GM10248 (cell line): Measurements from ENCODE around the gene ATXN2L.
A peak's percentile ranks its signal among the peaks of the same experiment; 100 is the strongest.
"Not testable (repeated sequence)": the region's sequence is repeated elsewhere in the genome, so short reads cannot be mapped to it uniquely, and the experiment has no call there.

Experiments
- CTCF ChIA-PET: fragments of 300-600 bp; sonication (Branson Sonifier 250); formaldehyde crosslinking; extraction: SDS; loops from one replicate; lab custom pipeline; 2021; ENCODE audit warnings: antibody characterized with exemption; lab: Yijun Ruan, JAX
- POLR2A ChIA-PET: fragments of 350-650 bp; sonication (Branson Sonifier 250); formaldehyde crosslinking; extraction: SDS; loops from one replicate; lab custom pipeline; 2020; ENCODE audit warnings: antibody characterized with exemption; lab: Yijun Ruan, JAX
- DNase-seq: peaks from one replicate; pipeline ENCODE4 v3.0.0; 2012; ENCODE audit errors: extremely low spot score
- TF ChIP-seq, protein P1 (sequence below): IDR thresholded peaks from 2 replicates; pipeline ENCODE4 v1.5.1; 2012; ENCODE audit warnings: mild to moderate bottlenecking, low read depth; ENCODE audit errors: extremely low read depth, missing control alignments, control extremely low read depth

ATXN2L gene

DNA sequence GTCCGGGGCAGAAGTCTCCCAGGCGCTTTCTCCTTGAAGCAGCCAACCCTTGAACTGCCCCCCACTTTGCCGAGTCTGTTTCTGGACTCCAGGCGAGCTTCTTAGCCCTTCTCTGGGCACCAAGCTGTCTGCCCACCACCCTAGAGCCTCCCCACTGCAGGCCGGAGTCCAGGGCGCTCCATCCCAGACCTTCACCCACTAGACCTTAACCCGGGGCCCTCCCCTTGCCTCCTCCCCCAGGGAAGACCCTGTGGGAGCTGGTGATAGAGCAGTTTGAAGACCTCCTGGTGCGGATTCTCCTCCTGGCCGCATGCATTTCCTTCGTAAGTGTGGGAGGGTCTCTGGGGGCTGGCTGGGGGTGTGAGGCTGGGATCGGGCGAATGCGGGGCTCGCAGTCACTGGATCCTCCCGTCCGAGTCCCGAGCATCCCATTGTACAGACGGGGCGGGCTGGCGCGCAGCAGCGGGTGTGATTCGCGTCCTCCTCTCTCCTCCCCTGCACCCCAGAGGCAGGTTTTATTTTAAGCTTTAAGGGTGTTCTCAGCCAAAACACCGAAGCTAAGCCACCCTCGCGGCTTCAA is 56.6 kb downstream of the ATXN2L start:
- no peak for DNase-seq
- CTCF ChIA-PET: interaction anchor here (0.9 to 2.5 kb wide), 2 partner anchors 11 to 66 kb away, joined by 3 to 15 read pairs; no protein-coding TSS in a partner anchor

DNA sequence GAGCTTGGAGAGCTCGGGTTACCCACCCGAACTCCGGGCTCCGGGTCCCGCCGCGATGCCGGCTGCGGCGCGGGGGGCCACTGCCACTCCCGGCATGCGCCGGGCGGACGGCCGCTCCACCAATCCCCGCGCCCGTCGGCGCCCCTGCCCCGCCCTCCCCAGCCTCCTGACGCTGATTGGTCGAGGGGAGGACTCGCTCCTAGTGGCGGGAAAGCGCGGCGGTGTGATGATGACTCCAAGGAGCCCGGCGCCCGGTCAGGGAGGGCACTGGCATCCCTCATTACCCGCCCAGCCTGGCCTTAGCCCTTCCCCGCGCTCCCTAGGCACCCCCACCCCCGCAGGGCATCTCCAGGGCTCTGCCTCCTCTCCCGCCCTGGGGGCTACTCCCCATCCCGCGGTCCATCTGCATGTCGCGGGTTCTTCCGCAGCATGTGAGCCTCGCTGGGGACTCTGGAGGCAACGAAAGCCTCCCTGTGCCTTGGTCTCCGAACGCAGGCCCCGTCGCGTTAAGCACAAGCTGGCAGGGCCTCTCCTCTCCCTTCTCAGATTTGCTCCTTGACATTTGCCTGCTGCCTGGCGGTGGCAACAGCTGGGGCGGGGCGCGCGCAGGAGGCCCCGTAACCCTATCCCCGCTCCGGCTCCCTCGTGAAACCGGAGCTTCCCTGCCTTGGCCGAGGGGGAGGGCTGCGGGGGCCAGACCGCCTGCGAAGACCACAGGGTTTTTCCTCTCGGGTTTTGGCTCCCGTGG is 57.2 kb downstream of the ATXN2L start:
- POLR2A ChIA-PET: interaction anchor here (1.3 kb wide), 1 partner anchor 17 kb away, joined by 6 read pairs; the partner anchor contains the start of gene SH2B1
- CTCF ChIA-PET: interaction anchor here (0.9 to 2.5 kb wide), 3 partner anchors 11 to 67 kb away, joined by 3 to 15 read pairs (median 3); no protein-coding TSS in a partner anchor
- TF ChIP-seq, protein P1, sequence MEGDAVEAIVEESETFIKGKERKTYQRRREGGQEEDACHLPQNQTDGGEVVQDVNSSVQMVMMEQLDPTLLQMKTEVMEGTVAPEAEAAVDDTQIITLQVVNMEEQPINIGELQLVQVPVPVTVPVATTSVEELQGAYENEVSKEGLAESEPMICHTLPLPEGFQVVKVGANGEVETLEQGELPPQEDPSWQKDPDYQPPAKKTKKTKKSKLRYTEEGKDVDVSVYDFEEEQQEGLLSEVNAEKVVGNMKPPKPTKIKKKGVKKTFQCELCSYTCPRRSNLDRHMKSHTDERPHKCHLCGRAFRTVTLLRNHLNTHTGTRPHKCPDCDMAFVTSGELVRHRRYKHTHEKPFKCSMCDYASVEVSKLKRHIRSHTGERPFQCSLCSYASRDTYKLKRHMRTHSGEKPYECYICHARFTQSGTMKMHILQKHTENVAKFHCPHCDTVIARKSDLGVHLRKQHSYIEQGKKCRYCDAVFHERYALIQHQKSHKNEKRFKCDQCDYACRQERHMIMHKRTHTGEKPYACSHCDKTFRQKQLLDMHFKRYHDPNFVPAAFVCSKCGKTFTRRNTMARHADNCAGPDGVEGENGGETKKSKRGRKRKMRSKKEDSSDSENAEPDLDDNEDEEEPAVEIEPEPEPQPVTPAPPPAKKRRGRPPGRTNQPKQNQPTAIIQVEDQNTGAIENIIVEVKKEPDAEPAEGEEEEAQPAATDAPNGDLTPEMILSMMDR: no peak
- peak; percentile 98 for DNase-seq

More for the DNA sequence above, 56.6 kb downstream of the ATXN2L start:
- POLR2A ChIA-PET: interaction anchor here (1.3 kb wide), 1 partner anchor 16 kb away, joined by 6 read pairs; the partner anchor contains the start of gene SH2B1
- TF ChIP-seq, protein P1: no peak

DNA sequence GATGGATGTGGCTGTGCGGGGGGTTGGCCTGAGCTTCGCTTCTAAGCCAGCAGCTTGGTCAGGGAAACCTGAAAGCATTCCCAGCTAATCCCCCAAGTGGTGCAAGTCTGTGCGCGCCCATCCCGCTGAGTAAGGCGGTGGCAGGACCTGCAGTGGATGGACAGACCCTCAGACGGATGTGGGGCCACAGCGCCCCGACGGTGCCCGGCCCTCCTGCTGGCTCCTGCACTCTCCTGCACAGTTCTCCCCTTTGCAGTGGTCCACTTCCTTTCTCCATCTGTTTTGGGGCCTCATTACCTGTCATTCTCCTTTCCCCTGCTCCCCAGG is 57.8 kb downstream of the ATXN2L start:
- ChIA-PET CTCF (interaction anchor here (0.9 to 2.5 kb wide), 3 partner anchors 10 to 67 kb away, joined by 3 to 15 read pairs (median 3); no protein-coding TSS in a partner anchor), POLR2A (no interaction called here)

DNA sequence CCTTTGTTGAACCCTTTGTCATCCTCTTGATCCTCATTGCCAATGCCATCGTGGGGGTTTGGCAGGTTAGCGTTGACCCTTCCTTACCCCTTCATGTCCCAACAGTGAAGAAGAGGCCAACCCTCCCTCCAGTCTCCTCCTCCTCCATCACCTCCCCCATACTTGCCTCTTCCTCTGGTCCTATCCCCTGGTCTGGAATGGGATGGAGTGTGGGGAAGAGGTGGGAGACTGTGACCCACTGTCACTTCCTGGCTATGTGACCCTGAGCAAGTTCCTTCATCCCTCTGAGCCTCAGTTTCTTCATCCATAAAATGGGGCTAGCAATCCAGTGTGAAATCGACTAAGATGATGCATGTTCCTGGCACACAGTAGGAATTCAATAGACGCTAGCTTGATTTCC is 58.2 kb downstream of the ATXN2L start:
- ChIA-PET POLR2A (no interaction called here), CTCF (interaction anchor here (1.6 kb wide), 1 partner anchor 66 kb away, joined by 3 read pairs; no protein-coding TSS in a partner anchor)
- TF ChIP-seq, protein P1: no peak
- no peak for DNase-seq

More for the DNA sequence above, 57.8 kb downstream of the ATXN2L start:
- TF ChIP-seq, protein P1: no peak
- DNase-seq: no peak

DNA sequence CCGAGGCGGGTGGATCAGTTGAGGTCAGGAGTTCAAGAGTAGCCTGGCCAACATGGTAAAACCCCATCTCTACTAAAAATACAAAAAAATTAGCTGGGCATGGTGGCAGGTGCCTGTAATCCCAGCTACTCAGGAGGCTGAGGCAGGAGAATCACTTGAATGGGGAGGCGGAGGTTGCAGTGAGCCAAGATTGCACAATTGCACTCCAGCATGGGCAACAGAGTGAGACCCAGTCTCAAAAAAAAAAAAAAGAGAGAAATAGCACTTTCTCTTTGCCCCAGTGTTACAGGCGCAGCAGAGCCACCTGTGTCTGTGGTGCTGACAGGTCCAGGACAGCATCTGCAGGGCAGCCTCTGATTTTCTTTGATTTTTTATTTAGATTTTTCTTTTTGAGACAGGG is 58.8 kb downstream of the ATXN2L start:
- POLR2A ChIA-PET, DNase-seq: not testable (repeated sequence)
- CTCF ChIA-PET: interaction anchor here (1.6 kb wide), 1 partner anchor 66 kb away, joined by 3 read pairs; no protein-coding TSS in a partner anchor

DNA sequence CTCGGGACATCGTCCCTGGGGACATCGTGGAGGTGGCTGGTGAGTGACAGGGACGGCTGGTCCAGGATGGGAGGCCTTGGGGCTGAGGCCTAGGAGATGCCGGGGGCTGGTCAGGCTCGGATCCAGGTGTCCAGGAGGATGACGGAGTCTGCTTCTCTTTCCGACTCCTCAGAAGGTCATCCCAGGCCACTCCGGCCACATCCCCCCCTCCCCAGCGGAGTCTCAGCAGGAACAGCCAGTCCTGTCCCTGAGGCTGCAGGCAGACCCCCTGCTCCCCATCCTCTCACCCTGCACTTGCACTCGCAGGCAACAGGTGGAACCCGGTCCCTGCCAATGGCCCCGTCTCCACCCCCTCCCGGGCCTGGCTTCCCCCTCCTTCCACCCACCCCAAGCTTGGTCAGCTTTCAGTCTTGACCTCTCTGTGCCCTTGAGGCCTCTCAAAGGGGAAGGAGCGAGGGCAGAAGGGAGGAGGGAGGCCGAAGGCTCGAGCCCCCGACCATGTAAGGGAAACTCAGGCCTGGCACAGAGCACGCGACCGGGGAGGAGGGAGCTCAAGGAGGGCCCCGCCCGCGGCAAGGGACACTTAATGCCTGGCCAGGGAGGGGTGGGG is 59.9 kb downstream of the ATXN2L start:
- ChIA-PET CTCF (no interaction called here), POLR2A (no interaction called here)
- TF ChIP-seq, protein P1: no peak
- DNase-seq: no peak
